Right hindlimb (tissue), 1 donor: ENCODE results near the gene CYB5A.
"Not testable (repeated sequence)": the region's sequence is repeated elsewhere in the genome, so short reads cannot be mapped to it uniquely, and the experiment has no call there.

ENCODE experiments used
- DNase-seq: peaks from one replicate; pipeline ENCODE4 v3.0.0-alpha.2; 2018

The CYB5A gene

GRCh38 chr18:74292982-74293381 is 1.2 kb upstream of the CYB5A start:
- DNase-seq, result not testable (repeated sequence)

GRCh38 chr18:74292541-74292858 is 737 bp upstream of the CYB5A start:
- DNase-seq, result no peak

- DNase-seq, result no peak
Observed at GRCh38 chr18:74291472-74291770, 342 bp downstream of the CYB5A start.

- DNase-seq, result no peak
Observed at GRCh38 chr18:74290794-74291471, 830 bp downstream of the CYB5A start.

- no peak for DNase-seq
Observed at GRCh38 chr18:74290021-74290420, 1.7 kb downstream of the CYB5A start.

GRCh38 chr18:74289137-74289536 is 2.6 kb downstream of the CYB5A start:
- no peak for DNase-seq

- DNase-seq, result no peak
Observed at GRCh38 chr18:74288730-74289129, 3.0 kb downstream of the CYB5A start.

- DNase-seq, result no peak
Observed at GRCh38 chr18:74288041-74288440, 3.7 kb downstream of the CYB5A start.

- no peak for DNase-seq
Observed at GRCh38 chr18:74286856-74287255, 4.9 kb downstream of the CYB5A start.

- DNase-seq, result no peak
Observed at GRCh38 chr18:74286106-74286855, 5.5 kb downstream of the CYB5A start.

GRCh38 chr18:74285583-74285982 is 6.2 kb downstream of the CYB5A start:
- DNase-seq, result not testable (repeated sequence)

GRCh38 chr18:74284980-74285355 is 6.8 kb downstream of the CYB5A start:
- no peak for DNase-seq

- DNase-seq, result peak; percentile 37
Observed at GRCh38 chr18:74284191-74284979, 7.4 kb downstream of the CYB5A start.

GRCh38 chr18:74283646-74284045 is 8.1 kb downstream of the CYB5A start:
- DNase-seq, result no peak

GRCh38 chr18:74282755-74283554 is 8.8 kb downstream of the CYB5A start:
- DNase-seq, result no peak

GRCh38 chr18:74281980-74282754 is 9.6 kb downstream of the CYB5A start:
- no peak for DNase-seq

GRCh38 chr18:74281011-74281979 is 10.5 kb downstream of the CYB5A start:
- DNase-seq, result no peak

- no peak for DNase-seq
Observed at GRCh38 chr18:74278983-74279382, 12.8 kb downstream of the CYB5A start.

GRCh38 chr18:74278058-74278457 is 13.7 kb downstream of the CYB5A start:
- DNase-seq, result no peak

- no peak for DNase-seq
Observed at GRCh38 chr18:74277296-74277695, 14.5 kb downstream of the CYB5A start.

- no peak for DNase-seq
Observed at GRCh38 chr18:74276609-74277008, 15.2 kb downstream of the CYB5A start.
